ENCODE data around the gene RBP4.

DNA sequence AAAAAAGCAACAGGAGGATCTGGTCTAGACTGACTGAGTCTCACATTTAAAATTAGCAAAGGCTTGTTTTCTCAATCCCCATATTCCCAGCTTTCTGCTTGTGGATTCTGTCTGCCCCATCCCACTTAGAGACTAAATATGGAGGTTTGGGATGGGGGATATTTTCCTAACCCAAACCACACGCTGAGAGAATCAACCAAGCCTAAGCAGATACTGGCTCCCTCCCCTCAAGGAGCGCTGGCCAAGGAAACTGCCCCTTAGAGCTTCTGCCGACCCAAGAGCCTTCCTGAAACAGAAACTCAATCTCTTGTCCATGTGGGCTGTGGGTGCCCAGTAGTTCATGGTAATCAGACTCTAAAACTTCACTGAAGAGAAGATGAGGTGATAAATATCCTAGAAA is 30.7 kb downstream of the RBP4 start:
- no peak for TF ChIP-seq ELF1 (IDR thresholded peaks at IDR 0.05)
- TF ChIP-seq, protein P1, sequence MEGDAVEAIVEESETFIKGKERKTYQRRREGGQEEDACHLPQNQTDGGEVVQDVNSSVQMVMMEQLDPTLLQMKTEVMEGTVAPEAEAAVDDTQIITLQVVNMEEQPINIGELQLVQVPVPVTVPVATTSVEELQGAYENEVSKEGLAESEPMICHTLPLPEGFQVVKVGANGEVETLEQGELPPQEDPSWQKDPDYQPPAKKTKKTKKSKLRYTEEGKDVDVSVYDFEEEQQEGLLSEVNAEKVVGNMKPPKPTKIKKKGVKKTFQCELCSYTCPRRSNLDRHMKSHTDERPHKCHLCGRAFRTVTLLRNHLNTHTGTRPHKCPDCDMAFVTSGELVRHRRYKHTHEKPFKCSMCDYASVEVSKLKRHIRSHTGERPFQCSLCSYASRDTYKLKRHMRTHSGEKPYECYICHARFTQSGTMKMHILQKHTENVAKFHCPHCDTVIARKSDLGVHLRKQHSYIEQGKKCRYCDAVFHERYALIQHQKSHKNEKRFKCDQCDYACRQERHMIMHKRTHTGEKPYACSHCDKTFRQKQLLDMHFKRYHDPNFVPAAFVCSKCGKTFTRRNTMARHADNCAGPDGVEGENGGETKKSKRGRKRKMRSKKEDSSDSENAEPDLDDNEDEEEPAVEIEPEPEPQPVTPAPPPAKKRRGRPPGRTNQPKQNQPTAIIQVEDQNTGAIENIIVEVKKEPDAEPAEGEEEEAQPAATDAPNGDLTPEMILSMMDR (IDR thresholded peaks at IDR 0.05) = no peak
- TF ChIP-seq RXRA (IDR thresholded peaks at IDR 0.05; ENCODE audit: borderline replicate concordance, low read depth) = no peak
- TF ChIP-seq RFX5 (IDR thresholded peaks at IDR 0.05; ENCODE audit: low read length) = no peak
- TF ChIP-seq TCF12 (IDR thresholded peaks at IDR 0.05) = no peak
- TF ChIP-seq MEF2A (IDR thresholded peaks at IDR 0.05; ENCODE audit: borderline replicate concordance, low read depth) = no peak
